ENCODE results near the gene ARHGEF18.
"Not testable (repeated sequence)": the region's sequence is repeated elsewhere in the genome, so short reads cannot be mapped to it uniquely, and the experiment has no call there.

ARHGEF18 gene

DNA sequence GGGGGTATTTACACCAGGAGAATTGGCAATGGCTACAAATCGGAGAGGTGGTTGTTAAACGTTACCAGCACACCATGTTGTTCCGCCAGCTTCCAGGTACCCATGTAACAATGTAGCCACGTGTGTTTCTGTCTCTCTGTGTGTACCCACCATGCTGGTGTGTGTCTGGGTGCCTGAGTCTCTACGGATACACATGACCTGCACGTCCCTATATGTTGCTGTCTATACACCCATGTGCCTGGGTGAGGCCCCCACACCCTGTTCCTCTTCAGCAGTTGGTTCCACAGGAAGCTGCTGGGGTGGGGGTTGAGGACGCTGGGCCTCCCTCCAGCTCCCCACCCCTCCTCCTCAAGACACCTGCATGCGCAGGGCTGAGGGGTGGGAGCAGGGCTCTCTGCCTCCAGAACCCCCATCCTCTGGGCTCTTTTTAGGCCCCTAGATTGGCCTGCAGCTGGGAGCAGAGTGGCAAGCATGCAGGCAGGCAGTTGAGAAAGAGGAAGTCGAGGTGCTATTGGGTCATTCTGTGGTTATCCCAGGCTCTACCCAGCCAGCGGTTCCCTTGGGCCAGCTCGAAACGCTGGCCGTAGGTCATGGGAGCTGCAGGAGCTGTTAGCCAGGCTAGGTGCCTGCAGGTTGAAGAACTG lies at the start of gene ARHGEF18:
ARHGEF18 (plus strand) TSS at position 351 of the 644 bp plus-strand sequence. CDS start 13,954 bp downstream, outside the sequence.
- Histone ChIP-seq H3K4me3 (no peak within 1 kb of the TSS), H3K9me3 (ENCODE audit: low read depth, low read length) (no peaks in the 10 kb centered on the region), H3K9ac (ENCODE audit: insufficient read length) (no peak within 1 kb of the TSS), H3K27ac (no peak within 1 kb of the TSS), H3K36me3 (ENCODE audit: insufficient read depth, low read length) (no peaks in the 10 kb centered on the region)
- DNase-seq (ENCODE audit: low read depth, low spot score): no peak
- no peak for TF ChIP-seq POLR2AphosphoS5 (IDR thresholded peaks at IDR 0.05; ENCODE audit: borderline replicate concordance, low read depth, low read length)
- no peak for TF ChIP-seq EZH2 (IDR thresholded peaks at IDR 0.05)
- TF ChIP-seq FOXP2 (optimal IDR thresholded peaks at IDR 0.05; ENCODE audit: control extremely low read depth, extremely low read length, insufficient read depth): no peak

DNA sequence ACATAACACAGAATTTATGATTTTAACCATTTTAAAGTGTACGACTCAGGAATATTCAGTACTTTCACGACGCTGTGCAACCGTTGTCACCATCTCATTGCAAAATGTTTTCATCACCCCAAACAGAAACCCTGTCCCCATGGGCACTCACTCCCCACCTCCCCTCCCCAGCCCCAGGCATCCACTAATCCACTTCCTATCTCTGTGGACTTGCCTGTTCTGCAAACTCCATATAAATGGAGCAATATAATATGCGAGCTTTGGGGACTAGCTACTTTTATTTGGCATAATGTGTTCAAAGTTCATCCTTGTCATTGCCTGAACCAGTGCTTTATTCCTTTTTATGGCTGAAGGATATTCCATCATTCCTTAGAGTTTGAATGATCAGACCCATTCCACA lies 47.2 kb upstream of the ARHGEF18 start:
- no peak for DNase-seq (ENCODE audit: low read depth, low spot score)
- Histone ChIP-seq H3K9ac (ENCODE audit: insufficient read length) (no peak overlapping the region), H3K27ac (no peak overlapping the region), H3K9me3 (ENCODE audit: low read depth, low read length) (no peaks in the 10 kb centered on the region), H3K4me3 (no peak overlapping the region), H3K36me3 (ENCODE audit: insufficient read depth, low read length) (no peaks in the 10 kb centered on the region)
- TF ChIP-seq POLR2AphosphoS5 (IDR thresholded peaks at IDR 0.05; ENCODE audit: borderline replicate concordance, low read depth, low read length) (no peak), FOXP2 (optimal IDR thresholded peaks at IDR 0.05; ENCODE audit: control extremely low read depth, extremely low read length, insufficient read depth) (no peak)

DNA sequence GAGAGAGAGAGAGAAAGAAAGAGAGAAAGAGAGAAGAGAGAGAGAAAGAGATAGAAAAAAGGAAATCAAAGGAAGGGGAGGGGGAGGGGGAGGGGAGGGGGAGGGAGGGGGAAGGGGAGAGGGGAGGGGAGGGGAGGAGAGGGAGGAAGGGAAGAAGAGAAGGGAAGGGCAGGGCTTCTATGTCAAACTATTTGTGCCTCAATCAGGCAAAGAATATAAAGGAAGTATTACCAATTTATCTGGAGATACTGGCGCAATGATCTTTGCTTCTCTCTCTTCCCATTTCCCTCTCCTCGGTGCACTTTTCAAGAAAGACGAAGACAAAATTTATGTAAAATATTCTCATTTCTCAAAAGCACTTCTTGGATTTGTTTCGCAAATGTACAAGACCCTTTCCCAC lies 45.3 kb upstream of the ARHGEF18 start:
- H3K4me3 ChIP-seq: no peak overlapping the region
- DNase-seq (ENCODE audit: low read depth, low spot score): no peak
- TF ChIP-seq POLR2AphosphoS5 (IDR thresholded peaks at IDR 0.05; ENCODE audit: borderline replicate concordance, low read depth, low read length) (no peak), EZH2 (IDR thresholded peaks at IDR 0.05) (no peak), FOXP2 (optimal IDR thresholded peaks at IDR 0.05; ENCODE audit: control extremely low read depth, extremely low read length, insufficient read depth) (no peak)
- no peak overlapping the region for H3K27ac ChIP-seq
- H3K36me3 ChIP-seq (ENCODE audit: insufficient read depth, low read length): no peaks in the 10 kb centered on the region
- no peaks in the 10 kb centered on the region for H3K9me3 ChIP-seq (ENCODE audit: low read depth, low read length)
- no peak overlapping the region for H3K9ac ChIP-seq (ENCODE audit: insufficient read length)

DNA sequence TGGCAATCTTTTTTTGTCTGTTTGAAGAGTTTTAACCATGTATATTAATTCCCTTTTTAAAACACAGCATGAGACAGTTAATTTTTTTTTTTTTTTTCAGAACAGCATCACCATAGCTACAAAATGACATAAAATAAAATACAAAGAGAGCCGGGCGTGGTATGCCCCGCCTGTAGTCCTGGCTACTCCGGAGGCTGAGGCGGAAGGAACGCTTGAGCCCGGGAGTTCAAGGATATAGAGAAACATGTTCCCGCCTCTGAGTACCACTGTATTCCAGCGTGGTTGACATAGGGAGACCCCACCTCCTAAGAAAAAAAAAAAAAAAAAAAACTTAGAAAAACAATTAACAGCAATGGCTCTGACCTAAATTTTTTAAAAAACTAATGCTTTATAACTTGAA lies 44.5 kb upstream of the ARHGEF18 start:
- no peak overlapping the region for H3K9ac ChIP-seq (ENCODE audit: insufficient read length)
- DNase-seq (ENCODE audit: low read depth, low spot score): no peak
- H3K36me3 ChIP-seq (ENCODE audit: insufficient read depth, low read length): no peaks in the 10 kb centered on the region
- no peaks in the 10 kb centered on the region for H3K9me3 ChIP-seq (ENCODE audit: low read depth, low read length)
- H3K27ac ChIP-seq: no peak overlapping the region
- no peak overlapping the region for H3K4me3 ChIP-seq
- TF ChIP-seq FOXP2 (optimal IDR thresholded peaks at IDR 0.05; ENCODE audit: control extremely low read depth, extremely low read length, insufficient read depth): no peak
- TF ChIP-seq EZH2 (IDR thresholded peaks at IDR 0.05): no peak
- no peak for TF ChIP-seq POLR2AphosphoS5 (IDR thresholded peaks at IDR 0.05; ENCODE audit: borderline replicate concordance, low read depth, low read length)

DNA sequence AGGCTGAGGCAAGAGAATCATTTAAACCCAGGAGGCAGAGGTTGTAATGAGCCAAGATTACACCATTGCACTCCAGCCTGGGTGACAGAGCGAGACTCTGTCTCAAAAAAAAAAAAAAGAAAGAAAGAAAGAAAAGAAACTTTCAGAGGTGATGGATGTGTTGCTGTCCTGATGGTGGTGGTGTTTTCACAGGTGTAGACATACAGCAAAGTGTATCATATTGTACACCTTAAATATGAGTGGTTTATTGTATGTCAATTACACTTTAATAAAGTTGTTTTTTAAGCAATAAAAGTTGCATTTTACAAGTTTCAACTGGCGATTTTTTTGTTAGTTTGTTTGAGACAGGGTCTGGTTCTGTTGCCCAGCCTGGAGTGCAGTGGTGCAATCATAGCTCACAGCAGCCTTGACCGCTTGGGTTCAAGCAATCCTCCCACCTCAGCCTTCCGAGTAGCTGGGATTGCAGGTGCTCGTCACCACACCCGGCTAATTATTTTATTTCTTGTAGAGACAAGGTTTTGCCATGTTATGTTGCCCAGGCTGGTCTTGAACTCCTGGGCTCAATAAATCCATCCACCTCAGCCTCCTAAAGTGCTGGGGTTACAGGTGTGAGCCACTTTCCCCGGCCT lies 41.0 kb upstream of the ARHGEF18 start:
- no peak overlapping the region for H3K9ac ChIP-seq (ENCODE audit: insufficient read length)

DNA sequence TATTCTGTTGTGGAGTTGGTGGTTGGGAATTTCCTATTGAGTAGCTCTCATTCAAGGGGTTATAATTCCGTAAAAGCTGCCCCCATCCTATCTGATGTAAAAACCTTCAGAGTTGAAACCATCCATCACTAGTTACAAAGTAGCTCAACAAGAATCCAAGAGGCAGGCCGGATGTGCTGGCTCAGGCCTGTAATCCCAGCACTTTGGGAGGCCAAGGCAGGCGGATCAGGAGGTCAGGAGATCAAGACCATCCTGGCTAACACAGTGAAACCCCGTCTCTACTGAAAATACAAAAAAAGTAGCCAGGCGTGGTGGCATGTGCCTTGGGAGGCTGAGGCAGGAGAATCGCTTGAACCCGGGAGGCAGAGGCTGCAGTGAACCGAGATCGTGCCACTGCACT lies 40.4 kb upstream of the ARHGEF18 start:
- H3K36me3 ChIP-seq (ENCODE audit: insufficient read depth, low read length); H3K9ac ChIP-seq (ENCODE audit: insufficient read length); DNase-seq (ENCODE audit: low read depth, low spot score); H3K9me3 ChIP-seq (ENCODE audit: low read depth, low read length); H3K27ac ChIP-seq; H3K4me3 ChIP-seq: not testable (repeated sequence)

More for the DNA sequence above, 41.0 kb upstream of the ARHGEF18 start:
- Histone ChIP-seq H3K36me3 (ENCODE audit: insufficient read depth, low read length) (no peaks in the 10 kb centered on the region), H3K9me3 (ENCODE audit: low read depth, low read length) (no peaks in the 10 kb centered on the region), H3K4me3 (no peak overlapping the region), H3K27ac (no peak overlapping the region)
- no peak for DNase-seq (ENCODE audit: low read depth, low spot score)
- TF ChIP-seq EZH2 (IDR thresholded peaks at IDR 0.05): no peak
- TF ChIP-seq FOXP2 (optimal IDR thresholded peaks at IDR 0.05; ENCODE audit: control extremely low read depth, extremely low read length, insufficient read depth): no peak
- no peak for TF ChIP-seq POLR2AphosphoS5 (IDR thresholded peaks at IDR 0.05; ENCODE audit: borderline replicate concordance, low read depth, low read length)

DNA sequence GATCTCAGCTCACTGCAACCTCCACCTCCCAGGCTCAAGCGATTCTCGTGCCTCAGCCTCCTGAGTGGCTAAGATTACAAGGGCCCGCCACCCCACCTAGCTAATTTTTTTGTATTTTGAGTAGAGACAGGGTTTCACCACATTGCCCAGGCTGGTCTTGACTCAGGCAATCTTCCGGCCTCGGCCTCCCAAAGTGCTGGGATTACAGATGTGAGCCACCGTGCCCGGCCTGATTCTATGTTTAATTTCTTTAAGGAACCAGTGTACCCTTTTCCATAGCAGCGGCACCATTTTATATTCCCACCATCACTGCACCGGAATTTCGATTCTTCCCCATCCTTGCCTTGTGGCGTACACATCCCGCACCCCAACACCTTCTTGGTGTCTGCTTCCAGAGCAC lies 36.8 kb upstream of the ARHGEF18 start:
- Histone ChIP-seq H3K36me3 (ENCODE audit: insufficient read depth, low read length) (no peaks in the 10 kb centered on the region), H3K9ac (ENCODE audit: insufficient read length) (no peak overlapping the region), H3K4me3 (no peak overlapping the region), H3K9me3 (ENCODE audit: low read depth, low read length) (no peaks in the 10 kb centered on the region), H3K27ac (no peak overlapping the region)
- TF ChIP-seq FOXP2 (optimal IDR thresholded peaks at IDR 0.05; ENCODE audit: control extremely low read depth, extremely low read length, insufficient read depth) (no peak), EZH2 (IDR thresholded peaks at IDR 0.05) (no peak), POLR2AphosphoS5 (IDR thresholded peaks at IDR 0.05; ENCODE audit: borderline replicate concordance, low read depth, low read length) (no peak)
- DNase-seq (ENCODE audit: low read depth, low spot score): no peak

DNA sequence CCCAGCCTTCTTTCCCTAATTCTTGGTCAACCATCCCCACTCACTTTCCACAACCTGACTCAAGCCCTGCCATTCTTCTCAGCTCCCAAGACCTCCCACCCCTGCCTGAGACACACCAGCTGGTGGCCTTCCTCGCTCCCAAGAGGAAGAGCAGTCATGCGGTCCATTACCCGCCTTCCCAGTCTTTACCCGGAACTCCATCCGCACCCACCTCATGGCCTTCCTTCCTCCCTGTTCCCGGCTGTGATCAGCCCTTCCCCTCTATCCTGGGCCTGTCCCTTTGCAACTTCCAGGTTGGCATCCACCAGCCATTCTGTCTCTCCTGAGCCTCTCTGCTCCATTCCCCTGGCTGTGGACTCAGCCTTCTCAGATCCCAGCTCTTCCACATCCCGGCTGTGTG lies 35.9 kb upstream of the ARHGEF18 start:
- TF ChIP-seq FOXP2 (optimal IDR thresholded peaks at IDR 0.05; ENCODE audit: control extremely low read depth, extremely low read length, insufficient read depth) (no peak), POLR2AphosphoS5 (IDR thresholded peaks at IDR 0.05; ENCODE audit: borderline replicate concordance, low read depth, low read length) (no peak), EZH2 (IDR thresholded peaks at IDR 0.05) (no peak)
- Histone ChIP-seq H3K9ac (ENCODE audit: insufficient read length) (no peak overlapping the region), H3K36me3 (ENCODE audit: insufficient read depth, low read length) (no peaks in the 10 kb centered on the region), H3K9me3 (ENCODE audit: low read depth, low read length) (no peaks in the 10 kb centered on the region), H3K27ac (no peak overlapping the region), H3K4me3 (no peak overlapping the region)
- DNase-seq (ENCODE audit: low read depth, low spot score): no peak

DNA sequence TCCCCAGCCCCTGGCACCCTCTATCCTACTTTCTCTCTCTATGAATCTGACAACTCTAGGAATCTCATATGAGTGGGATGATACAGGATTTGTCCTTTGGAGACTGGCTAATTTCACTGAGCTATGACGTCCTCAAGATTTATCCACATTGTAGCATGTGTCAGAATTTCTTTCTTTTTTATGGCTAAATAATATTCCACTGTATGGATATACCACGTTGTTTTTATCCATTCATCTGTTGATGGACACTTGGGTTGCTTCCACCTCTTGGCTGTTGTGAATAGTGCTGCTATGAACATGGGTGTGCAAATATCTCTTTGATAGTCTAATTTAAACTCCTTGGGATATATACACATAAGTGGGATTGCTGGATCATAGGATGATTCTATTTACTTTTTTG lies 30.6 kb upstream of the ARHGEF18 start:
- no peak for DNase-seq (ENCODE audit: low read depth, low spot score)
- H3K36me3 ChIP-seq (ENCODE audit: insufficient read depth, low read length): no peaks in the 10 kb centered on the region
- no peak for TF ChIP-seq FOXP2 (optimal IDR thresholded peaks at IDR 0.05; ENCODE audit: control extremely low read depth, extremely low read length, insufficient read depth)
- TF ChIP-seq POLR2AphosphoS5 (IDR thresholded peaks at IDR 0.05; ENCODE audit: borderline replicate concordance, low read depth, low read length): no peak
- TF ChIP-seq EZH2 (IDR thresholded peaks at IDR 0.05): no peak
- no peak overlapping the region for H3K27ac ChIP-seq
- no peak overlapping the region for H3K4me3 ChIP-seq
- H3K9ac ChIP-seq (ENCODE audit: insufficient read length): no peak overlapping the region
- H3K9me3 ChIP-seq (ENCODE audit: low read depth, low read length): no peaks in the 10 kb centered on the region
